ENCODE measurements around the gene PRAMEF12.

Gene PRAMEF12

DNA sequence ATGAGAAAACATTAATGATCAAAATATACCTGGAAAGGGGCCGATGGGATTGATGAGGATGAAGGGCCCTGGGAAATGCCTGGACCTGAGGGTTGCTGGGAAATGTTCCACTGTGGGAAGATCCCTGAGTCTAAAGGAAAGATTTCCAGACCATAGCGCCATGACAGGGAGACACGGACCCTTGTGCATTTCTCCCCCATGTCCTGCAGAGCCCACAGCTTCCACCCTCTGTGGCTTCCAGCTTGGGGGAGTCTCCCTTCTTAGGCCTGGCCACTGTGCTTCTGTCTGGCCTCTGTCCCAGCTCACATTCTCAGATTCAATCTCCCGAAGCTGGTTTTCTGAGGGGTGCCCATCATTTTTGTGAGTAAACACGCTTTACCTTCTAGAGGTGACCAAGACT lies 1.0 kb upstream of the PRAMEF12 start:
- no peak overlapping the region for H3K9ac ChIP-seq (ENCODE audit: low read length)
- H4K8ac ChIP-seq (ENCODE audit: low read length): no peak overlapping the region
- no peak overlapping the region for H2BK15ac ChIP-seq (ENCODE audit: low read depth, poor library complexity, severe bottlenecking)
- no peak for DNase-seq
- H3K18ac ChIP-seq (ENCODE audit: low read depth in 1 of 2, low read length in 2 of 2): no peak overlapping the region
- no peaks in the 10 kb centered on the region for H3K36me3 ChIP-seq (ENCODE audit: control insufficient read depth in 1 of 2, insufficient read depth in 2 of 2, low read depth in 1 of 2, low read length in 2 of 2)
- no peak overlapping the region for H4K91ac ChIP-seq (ENCODE audit: low read length)
- no peak overlapping the region for H2AK5ac ChIP-seq (ENCODE audit: low read length, severe bottlenecking)
- WGBS: 78% methylated on average over 5 of the region's 5 CpGs
- peaks cover 0 to 18% of the 10 kb centered on the region in 2 experiments for H3K27me3 ChIP-seq (ENCODE audit: control insufficient read depth in 1 of 2, insufficient read depth in 1 of 2, low read length in 2 of 2)
- no peak overlapping the region for H2AFZ ChIP-seq (ENCODE audit: low read depth, low read length)
- no peaks in the 10 kb centered on the region for H3K79me1 ChIP-seq (replicated peaks; ENCODE audit: low read length, poor library complexity, severe bottlenecking)
- H3K4me3 ChIP-seq (ENCODE audit: insufficient read depth in 1 of 2, low read depth in 1 of 2, low read length in 2 of 2): no peak overlapping the region
- no peak overlapping the region for H3K27ac ChIP-seq (ENCODE audit: low read length, poor library complexity, severe bottlenecking)
- H3K4ac ChIP-seq (ENCODE audit: low read depth in 1 of 2, low read length in 2 of 2): no peak overlapping the region
- no peak overlapping the region for H3K14ac ChIP-seq (ENCODE audit: low read length in 2 of 2)
- H3K4me1 ChIP-seq (ENCODE audit: control insufficient read depth, insufficient read depth, low read depth, low read length): no peaks in the 10 kb centered on the region
- no peak overlapping the region for H2BK5ac ChIP-seq (ENCODE audit: low read depth, low read length, poor library complexity, severe bottlenecking)
- no peak overlapping the region for H2BK120ac ChIP-seq (ENCODE audit: low read depth, low read length)
- no peak overlapping the region for H2BK12ac ChIP-seq (ENCODE audit: low read length in 2 of 2)
- no peak overlapping the region for H3K23ac ChIP-seq (ENCODE audit: low read length in 2 of 2)
- H3K4me2 ChIP-seq (ENCODE audit: low read length, poor library complexity, severe bottlenecking): no peak overlapping the region
- H3K9me3 ChIP-seq (ENCODE audit: control insufficient read depth, low read length): no peaks in the 10 kb centered on the region

DNA sequence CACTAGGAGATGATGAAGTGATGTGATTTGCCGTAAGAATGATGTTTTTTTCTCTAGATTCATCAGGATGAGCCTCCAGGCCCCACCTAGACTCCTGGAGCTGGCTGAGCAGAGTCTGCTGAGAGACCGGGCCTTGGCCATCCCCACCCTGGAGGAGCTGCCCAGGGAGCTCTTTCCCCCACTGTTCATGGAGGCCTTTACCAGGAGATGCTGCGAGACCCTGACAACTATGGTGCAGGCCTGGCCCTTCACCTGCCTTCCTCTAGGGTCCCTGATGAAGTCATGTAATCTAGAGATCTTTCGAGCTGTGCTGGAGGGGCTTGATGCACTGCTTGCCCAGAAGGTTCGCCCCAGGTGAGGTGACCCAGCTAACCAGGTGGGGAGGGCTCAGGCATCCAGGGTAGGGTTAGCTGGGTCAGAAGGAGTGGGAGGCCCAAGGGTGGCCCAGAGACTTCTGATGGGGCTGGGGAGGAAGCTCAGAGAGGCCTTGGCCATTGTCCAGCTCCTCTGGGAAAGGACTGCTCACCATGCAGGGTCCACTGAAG lies 1.3 kb downstream of the PRAMEF12 start:
- peaks cover 0 to 22% of the 10 kb centered on the region in 2 experiments for H3K27me3 ChIP-seq (ENCODE audit: control insufficient read depth in 1 of 2, insufficient read depth in 1 of 2, low read length in 2 of 2)
- H3K23ac ChIP-seq (ENCODE audit: low read length in 2 of 2): no peak overlapping the region
- H2BK12ac ChIP-seq (ENCODE audit: low read length in 2 of 2): no peak overlapping the region
- H4K91ac ChIP-seq (ENCODE audit: low read length): no peak overlapping the region
- no peaks in the 10 kb centered on the region for H3K79me1 ChIP-seq (replicated peaks; ENCODE audit: low read length, poor library complexity, severe bottlenecking)
- no peak for DNase-seq
- no peaks in the 10 kb centered on the region for H3K9me3 ChIP-seq (ENCODE audit: control insufficient read depth, low read length)
- H2BK15ac ChIP-seq (ENCODE audit: low read depth, poor library complexity, severe bottlenecking): no peak overlapping the region
- H3K4ac ChIP-seq (ENCODE audit: low read depth in 1 of 2, low read length in 2 of 2): no peak overlapping the region
- no peak overlapping the region for H3K9ac ChIP-seq (ENCODE audit: low read length)
- no peak overlapping the region for H4K8ac ChIP-seq (ENCODE audit: low read length)
- H3K4me3 ChIP-seq (ENCODE audit: insufficient read depth in 1 of 2, low read depth in 1 of 2, low read length in 2 of 2): no peak overlapping the region
- H3K4me2 ChIP-seq (ENCODE audit: low read length, poor library complexity, severe bottlenecking): no peak overlapping the region
- H3K4me1 ChIP-seq (ENCODE audit: control insufficient read depth, insufficient read depth, low read depth, low read length): no peaks in the 10 kb centered on the region
- H2BK120ac ChIP-seq (ENCODE audit: low read depth, low read length): no peak overlapping the region
- no peak overlapping the region for H3K18ac ChIP-seq (ENCODE audit: low read depth in 1 of 2, low read length in 2 of 2)
- no peak overlapping the region for H3K27ac ChIP-seq (ENCODE audit: low read length, poor library complexity, severe bottlenecking)
- 64% methylated on average over 5 of the region's 5 CpGs for WGBS
- H2AFZ ChIP-seq (ENCODE audit: low read depth, low read length): no peak overlapping the region
- no peak overlapping the region for H3K14ac ChIP-seq (ENCODE audit: low read length in 2 of 2)
- H2BK5ac ChIP-seq (ENCODE audit: low read depth, low read length, poor library complexity, severe bottlenecking): no peak overlapping the region
- H2AK5ac ChIP-seq (ENCODE audit: low read length, severe bottlenecking): no peak overlapping the region
- no peaks in the 10 kb centered on the region for H3K36me3 ChIP-seq (ENCODE audit: control insufficient read depth in 1 of 2, insufficient read depth in 2 of 2, low read depth in 1 of 2, low read length in 2 of 2)

DNA sequence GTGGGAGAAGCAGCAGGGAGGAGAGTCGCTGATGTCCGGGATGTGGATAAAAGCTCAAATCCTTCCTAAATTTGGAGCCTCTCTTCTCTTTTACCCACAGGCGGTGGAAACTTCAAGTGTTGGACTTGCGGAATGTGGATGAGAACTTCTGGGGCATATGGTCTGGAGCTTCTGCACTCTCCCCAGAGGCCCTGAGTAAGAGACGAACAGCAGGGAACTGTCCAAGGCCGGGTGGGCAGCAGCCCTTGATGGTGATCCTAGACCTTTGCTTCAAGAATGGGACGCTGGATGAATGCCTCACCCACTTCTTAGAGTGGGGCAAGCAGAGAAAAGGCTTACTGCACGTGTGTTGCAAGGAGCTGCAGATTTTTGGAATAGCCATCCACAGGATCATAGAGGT lies 1.9 kb downstream of the PRAMEF12 start:
- H2AK5ac ChIP-seq (ENCODE audit: low read length, severe bottlenecking): no peak overlapping the region
- no peak overlapping the region for H3K4me3 ChIP-seq (ENCODE audit: insufficient read depth in 1 of 2, low read depth in 1 of 2, low read length in 2 of 2)
- H3K79me1 ChIP-seq (replicated peaks; ENCODE audit: low read length, poor library complexity, severe bottlenecking): no peaks in the 10 kb centered on the region
- DNase-seq: no peak
- H3K18ac ChIP-seq (ENCODE audit: low read depth in 1 of 2, low read length in 2 of 2): no peak overlapping the region
- H3K27ac ChIP-seq (ENCODE audit: low read length, poor library complexity, severe bottlenecking): no peak overlapping the region
- H3K36me3 ChIP-seq (ENCODE audit: control insufficient read depth in 1 of 2, insufficient read depth in 2 of 2, low read depth in 1 of 2, low read length in 2 of 2): no peaks in the 10 kb centered on the region
- H3K9me3 ChIP-seq (ENCODE audit: control insufficient read depth, low read length): no peaks in the 10 kb centered on the region
- no peak overlapping the region for H3K4ac ChIP-seq (ENCODE audit: low read depth in 1 of 2, low read length in 2 of 2)
- H4K91ac ChIP-seq (ENCODE audit: low read length): no peak overlapping the region
- H3K4me2 ChIP-seq (ENCODE audit: low read length, poor library complexity, severe bottlenecking): no peak overlapping the region
- H3K14ac ChIP-seq (ENCODE audit: low read length in 2 of 2): no peak overlapping the region
- H3K27me3 ChIP-seq (ENCODE audit: control insufficient read depth in 1 of 2, insufficient read depth in 1 of 2, low read length in 2 of 2): peaks cover 0 to 16% of the 10 kb centered on the region in 2 experiments
- H3K23ac ChIP-seq (ENCODE audit: low read length in 2 of 2): no peak overlapping the region
- H3K9ac ChIP-seq (ENCODE audit: low read length): no peak overlapping the region
- WGBS: 60% methylated on average over 6 of the region's 8 CpGs
- no peak overlapping the region for H2AFZ ChIP-seq (ENCODE audit: low read depth, low read length)
- H4K8ac ChIP-seq (ENCODE audit: low read length): no peak overlapping the region
- no peaks in the 10 kb centered on the region for H3K4me1 ChIP-seq (ENCODE audit: control insufficient read depth, insufficient read depth, low read depth, low read length)
- no peak overlapping the region for H2BK5ac ChIP-seq (ENCODE audit: low read depth, low read length, poor library complexity, severe bottlenecking)
- no peak overlapping the region for H2BK120ac ChIP-seq (ENCODE audit: low read depth, low read length)
- H2BK15ac ChIP-seq (ENCODE audit: low read depth, poor library complexity, severe bottlenecking): no peak overlapping the region
- no peak overlapping the region for H2BK12ac ChIP-seq (ENCODE audit: low read length in 2 of 2)

DNA sequence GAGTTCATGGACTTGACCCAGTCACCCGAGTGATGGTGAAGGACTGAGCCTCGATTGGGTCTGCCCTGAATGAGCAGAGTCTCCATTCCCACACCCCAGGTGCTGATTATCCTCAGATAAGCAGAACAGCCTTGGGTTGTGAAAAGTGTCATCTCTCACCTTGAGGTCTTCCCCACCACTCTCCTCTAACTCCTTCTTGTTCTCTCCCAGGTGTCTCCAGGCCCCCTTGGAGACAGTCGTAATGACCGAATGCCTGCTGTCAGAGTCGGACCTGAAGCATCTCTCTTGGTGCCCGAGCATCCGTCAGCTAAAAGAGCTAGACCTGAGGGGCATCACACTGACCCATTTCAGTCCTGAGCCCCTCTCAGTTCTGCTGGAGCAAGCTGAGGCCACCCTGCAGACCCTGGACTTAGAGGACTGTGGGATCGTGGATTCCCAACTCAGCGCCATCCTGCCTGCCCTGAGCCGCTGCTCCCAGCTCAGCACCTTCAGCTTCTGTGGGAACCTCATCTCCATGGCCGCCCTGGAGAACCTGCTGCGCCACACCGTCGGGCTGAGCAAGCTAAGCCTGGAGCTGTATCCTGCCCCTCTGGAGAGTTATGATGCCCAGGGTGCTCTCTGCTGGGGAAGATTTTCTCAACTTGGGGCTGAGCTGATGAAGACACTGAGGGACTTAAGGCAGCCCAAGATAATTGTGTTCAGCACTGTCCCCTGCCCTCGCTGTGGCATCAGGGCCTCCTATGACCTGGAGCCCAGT lies 3.4 kb downstream of the PRAMEF12 start:
- H2AK5ac ChIP-seq (ENCODE audit: low read length, severe bottlenecking): no peak overlapping the region
- DNase-seq: no peak
- H2BK120ac ChIP-seq (ENCODE audit: low read depth, low read length): no peak overlapping the region
- no peaks in the 10 kb centered on the region for H3K4me1 ChIP-seq (ENCODE audit: control insufficient read depth, insufficient read depth, low read depth, low read length)
- 82% methylated on average over 15 of the region's 15 CpGs for WGBS
- no peak overlapping the region for H3K23ac ChIP-seq (ENCODE audit: low read length in 2 of 2)
- H4K8ac ChIP-seq (ENCODE audit: low read length): no peak overlapping the region
- H3K9me3 ChIP-seq (ENCODE audit: control insufficient read depth, low read length): no peaks in the 10 kb centered on the region
- peaks cover 0 to 9% of the 10 kb centered on the region in 2 experiments for H3K27me3 ChIP-seq (ENCODE audit: control insufficient read depth in 1 of 2, insufficient read depth in 1 of 2, low read length in 2 of 2)
- no peak overlapping the region for H2BK5ac ChIP-seq (ENCODE audit: low read depth, low read length, poor library complexity, severe bottlenecking)
- H3K36me3 ChIP-seq (ENCODE audit: control insufficient read depth in 1 of 2, insufficient read depth in 2 of 2, low read depth in 1 of 2, low read length in 2 of 2): no peaks in the 10 kb centered on the region
- no peak overlapping the region for H2AFZ ChIP-seq (ENCODE audit: low read depth, low read length)
- no peak overlapping the region for H3K4ac ChIP-seq (ENCODE audit: low read depth in 1 of 2, low read length in 2 of 2)
- no peak overlapping the region for H3K14ac ChIP-seq (ENCODE audit: low read length in 2 of 2)
- H3K4me3 ChIP-seq (ENCODE audit: insufficient read depth in 1 of 2, low read depth in 1 of 2, low read length in 2 of 2): no peak overlapping the region
- H2BK15ac ChIP-seq (ENCODE audit: low read depth, poor library complexity, severe bottlenecking): no peak overlapping the region
- no peak overlapping the region for H3K4me2 ChIP-seq (ENCODE audit: low read length, poor library complexity, severe bottlenecking)
- H3K18ac ChIP-seq (ENCODE audit: low read depth in 1 of 2, low read length in 2 of 2): no peak overlapping the region
- H3K79me1 ChIP-seq (replicated peaks; ENCODE audit: low read length, poor library complexity, severe bottlenecking): no peaks in the 10 kb centered on the region
- H3K9ac ChIP-seq (ENCODE audit: low read length): no peak overlapping the region
- H2BK12ac ChIP-seq (ENCODE audit: low read length in 2 of 2): no peak overlapping the region
- H4K91ac ChIP-seq (ENCODE audit: low read length): no peak overlapping the region
- H3K27ac ChIP-seq (ENCODE audit: low read length, poor library complexity, severe bottlenecking): no peak overlapping the region
